Dendritic cell treated with granulocyte-macrophage colony-stimulating factor and Interleukin-4, amounts not matched to agents 40 ng/mL and 50 ng/mL, for 4 days (primary cell): ENCODE measurements around the gene BBS9.

Experiments
- H3K27ac Mint-ChIP-seq: one replicate; pipeline ENCODE4 v1.8.0; 2022; ENCODE audit warnings: mild to moderate bottlenecking, mixed read lengths
- H3K27me3 Mint-ChIP-seq: one replicate; pipeline ENCODE4 v1.8.0; 2022; ENCODE audit warnings: mild to moderate bottlenecking, mixed read lengths
- H3K36me3 Mint-ChIP-seq: one replicate; pipeline ENCODE4 v1.8.0; 2022; ENCODE audit warnings: low read depth, mixed read lengths
- H3K4me1 Mint-ChIP-seq: one replicate; pipeline ENCODE4 v1.8.0; 2022; ENCODE audit warnings: low read depth, mixed read lengths
- H3K4me3 Mint-ChIP-seq: one replicate; pipeline ENCODE4 v1.8.0; 2022; ENCODE audit warnings: mild to moderate bottlenecking, moderate library complexity, mixed read lengths
- H3K9me3 Mint-ChIP-seq: one replicate; pipeline ENCODE4 v1.8.0; 2022; ENCODE audit warnings: mixed read lengths
- intact Hi-C: fragments of 100-400 bp; cut with micrococcal nuclease; formaldehyde crosslinking; loops from one replicate; pipeline ENCODE4 v1.15.0; 2022

The BBS9 gene

GRCh38 chr7:33400214-33400538 lies 270.8 kb downstream of the BBS9 start:
- Mint-ChIP-seq H3K9me3 (peaks cover 9% of the 10 kb centered on the region), H3K27me3 (no peaks in the 10 kb centered on the region)
- intact Hi-C loops = no loop called here

GRCh38 chr7:33410266-33410665 lies 280.9 kb downstream of the BBS9 start:
- no peak overlapping the region for H3K4me3 Mint-ChIP-seq
- intact Hi-C loops = no loop called here

More at GRCh38 chr7:33400214-33400538, 270.8 kb downstream of the BBS9 start:
- Mint-ChIP-seq H3K36me3 (no peaks in the 10 kb centered on the region), H3K27ac (no peak overlapping the region), H3K4me3 (no peak overlapping the region), H3K4me1 (no peaks in the 10 kb centered on the region)

GRCh38 chr7:33411020-33411419 lies 281.7 kb downstream of the BBS9 start:
- no peak overlapping the region for H3K4me3 Mint-ChIP-seq
- H3K27me3 Mint-ChIP-seq = no peaks in the 10 kb centered on the region
- H3K9me3 Mint-ChIP-seq = peaks cover 50% of the 10 kb centered on the region
- no peaks in the 10 kb centered on the region for H3K36me3 Mint-ChIP-seq
- no peak overlapping the region for H3K27ac Mint-ChIP-seq
- intact Hi-C loops = no loop called here
- no peaks in the 10 kb centered on the region for H3K4me1 Mint-ChIP-seq

More at GRCh38 chr7:33410266-33410665, 280.9 kb downstream of the BBS9 start:
- Mint-ChIP-seq H3K9me3 (peaks cover 54% of the 10 kb centered on the region), H3K36me3 (no peaks in the 10 kb centered on the region), H3K27me3 (no peaks in the 10 kb centered on the region), H3K27ac (no peak overlapping the region), H3K4me1 (no peaks in the 10 kb centered on the region)

- Mint-ChIP-seq H3K9me3 (peaks cover 37% of the 10 kb centered on the region), H3K27ac (no peak overlapping the region), H3K4me3 (no peak overlapping the region), H3K36me3 (no peaks in the 10 kb centered on the region), H3K4me1 (no peaks in the 10 kb centered on the region), H3K27me3 (no peaks in the 10 kb centered on the region)
- intact Hi-C loops = no loop called here
Observed at GRCh38 chr7:33412331-33412730, 283.0 kb downstream of the BBS9 start.

GRCh38 chr7:33418251-33418701 lies 288.9 kb downstream of the BBS9 start:
- Mint-ChIP-seq H3K9me3 (no peaks in the 10 kb centered on the region), H3K36me3 (no peaks in the 10 kb centered on the region), H3K27ac (no peak overlapping the region), H3K27me3 (no peaks in the 10 kb centered on the region), H3K4me1 (no peaks in the 10 kb centered on the region), H3K4me3 (no peak overlapping the region)
- intact Hi-C loops = no loop called here

GRCh38 chr7:33420311-33420940 lies 291.1 kb downstream of the BBS9 start:
- no peaks in the 10 kb centered on the region for H3K9me3 Mint-ChIP-seq
- H3K27ac Mint-ChIP-seq = no peak overlapping the region
- no peaks in the 10 kb centered on the region for H3K36me3 Mint-ChIP-seq
- intact Hi-C loops = no loop called here
- H3K27me3 Mint-ChIP-seq = no peaks in the 10 kb centered on the region
- H3K4me1 Mint-ChIP-seq = no peaks in the 10 kb centered on the region
- no peak overlapping the region for H3K4me3 Mint-ChIP-seq

GRCh38 chr7:33421429-33421828 lies 292.1 kb downstream of the BBS9 start:
- Mint-ChIP-seq H3K36me3 (no peaks in the 10 kb centered on the region), H3K27me3 (no peaks in the 10 kb centered on the region), H3K4me3 (no peak overlapping the region), H3K4me1 (no peaks in the 10 kb centered on the region), H3K27ac (no peak overlapping the region), H3K9me3 (no peaks in the 10 kb centered on the region)
- intact Hi-C loops = no loop called here

- Mint-ChIP-seq H3K4me1 (no peaks in the 10 kb centered on the region), H3K36me3 (no peaks in the 10 kb centered on the region), H3K4me3 (no peak overlapping the region), H3K9me3 (no peaks in the 10 kb centered on the region), H3K27ac (no peak overlapping the region), H3K27me3 (no peaks in the 10 kb centered on the region)
- intact Hi-C loops = no loop called here
Observed at GRCh38 chr7:33422141-33422540, 292.8 kb downstream of the BBS9 start.

- Mint-ChIP-seq H3K36me3 (no peaks in the 10 kb centered on the region), H3K4me3 (no peak overlapping the region), H3K9me3 (no peaks in the 10 kb centered on the region), H3K4me1 (no peaks in the 10 kb centered on the region), H3K27ac (no peak overlapping the region), H3K27me3 (no peaks in the 10 kb centered on the region)
- intact Hi-C loops = no loop called here
Observed at GRCh38 chr7:33422825-33423645, 293.7 kb downstream of the BBS9 start.

GRCh38 chr7:33423646-33424020 lies 294.3 kb downstream of the BBS9 start:
- no peaks in the 10 kb centered on the region for H3K9me3 Mint-ChIP-seq
- no peak overlapping the region for H3K4me3 Mint-ChIP-seq
- no peak overlapping the region for H3K27ac Mint-ChIP-seq
- intact Hi-C loops = no loop called here
- no peaks in the 10 kb centered on the region for H3K36me3 Mint-ChIP-seq
- no peaks in the 10 kb centered on the region for H3K27me3 Mint-ChIP-seq
- no peaks in the 10 kb centered on the region for H3K4me1 Mint-ChIP-seq

- Mint-ChIP-seq H3K27ac (no peak overlapping the region), H3K4me3 (no peak overlapping the region), H3K4me1 (no peaks in the 10 kb centered on the region), H3K36me3 (no peaks in the 10 kb centered on the region), H3K9me3 (no peaks in the 10 kb centered on the region), H3K27me3 (no peaks in the 10 kb centered on the region)
- intact Hi-C loops = no loop called here
Observed at GRCh38 chr7:33425395-33425794, 296.0 kb downstream of the BBS9 start.

- no peak overlapping the region for H3K27ac Mint-ChIP-seq
Observed at GRCh38 chr7:33425929-33426678, 296.7 kb downstream of the BBS9 start.

GRCh38 chr7:33428415-33428814 lies 299.1 kb downstream of the BBS9 start:
- H3K4me1 Mint-ChIP-seq = no peaks in the 10 kb centered on the region
- no peaks in the 10 kb centered on the region for H3K36me3 Mint-ChIP-seq
- no peaks in the 10 kb centered on the region for H3K27me3 Mint-ChIP-seq
- no peak overlapping the region for H3K4me3 Mint-ChIP-seq
- intact Hi-C loops = no loop called here
- H3K27ac Mint-ChIP-seq = no peak overlapping the region
- H3K9me3 Mint-ChIP-seq = no peaks in the 10 kb centered on the region

More at GRCh38 chr7:33425929-33426678, 296.7 kb downstream of the BBS9 start:
- no peak overlapping the region for H3K4me3 Mint-ChIP-seq
- no peaks in the 10 kb centered on the region for H3K36me3 Mint-ChIP-seq
- H3K9me3 Mint-ChIP-seq = no peaks in the 10 kb centered on the region
- no peaks in the 10 kb centered on the region for H3K4me1 Mint-ChIP-seq
- intact Hi-C loops = no loop called here
- no peaks in the 10 kb centered on the region for H3K27me3 Mint-ChIP-seq

GRCh38 chr7:33431543-33431942 lies 302.2 kb downstream of the BBS9 start:
- no peaks in the 10 kb centered on the region for H3K9me3 Mint-ChIP-seq
- H3K4me1 Mint-ChIP-seq = no peaks in the 10 kb centered on the region

More at GRCh38 chr7:33431543-33431942, 302.2 kb downstream of the BBS9 start:
- no peaks in the 10 kb centered on the region for H3K36me3 Mint-ChIP-seq
- no peak overlapping the region for H3K27ac Mint-ChIP-seq
- H3K27me3 Mint-ChIP-seq = no peaks in the 10 kb centered on the region
- intact Hi-C loops = no loop called here
- H3K4me3 Mint-ChIP-seq = no peak overlapping the region
